GM18907 (cell line): ENCODE results near the gene MREG.

ENCODE experiments used
- ATAC-seq: cut with Tn5 transposase; IDR thresholded peaks from one replicate; pipeline ENCODE4 v1.9.1; 2021; ENCODE audit warnings: mild to moderate bottlenecking, moderate library complexity; ENCODE audit not compliant: unreplicated experiment

MREG gene

GRCh38 chr2:215899141-215900074 is 113.9 kb downstream of the MREG start:
- no peak for ATAC-seq

GRCh38 chr2:215898363-215898762 is 115.0 kb downstream of the MREG start:
- ATAC-seq, result no peak

- no peak for ATAC-seq
Measured at GRCh38 chr2:215896921-215897320, 116.4 kb downstream of the MREG start.

GRCh38 chr2:215895330-215895729 is 118.0 kb downstream of the MREG start:
- ATAC-seq, result no peak
